Esophagus squamous epithelium (tissue), 5 donors: ENCODE results near the gene L2HGDH. TPM values are rescaled to one million over a fixed set of nuclear protein-coding genes. Genes with fewer than 3 reads are reported as not detected.

Experiments used
- DNase-seq: peaks from one replicate; lab custom pipeline; 2025; lab: John Stamatoyannopoulos, UW
- H3K27ac ChIP-seq, 4 donors: fragments of 200-600 bp; sonication (generic); one replicate each; pipeline ENCODE4 v1.5.1; 2016 to 2019; ENCODE audit warnings: mild to moderate bottlenecking in 1 of 4
- H3K27me3 ChIP-seq, 4 donors: fragments of 200-600 bp; sonication (generic); 1 replicate in 3 of 4; 2 replicates in 1 of 4; pipeline versions ENCODE4 v1.5.1 to v1.6.0; 2017 to 2021; ENCODE audit warnings: antibody characterized with exemption in 1 of 4
- H3K36me3 ChIP-seq, 3 donors: fragments of 200-600 bp; sonication (generic); one replicate each; pipeline ENCODE4 v1.5.1; 2016 to 2019
- H3K4me1 ChIP-seq, 3 donors: fragments of 200-600 bp; sonication (generic); one replicate each; pipeline ENCODE4 v1.5.1; 2017 to 2019
- H3K4me3 ChIP-seq, 4 donors: fragments of 200-600 bp; sonication (generic); 1 replicate in 3 of 4; 2 replicates in 1 of 4; pipeline ENCODE4 v1.5.1; 2016 to 2019; ENCODE audit warnings: mild to moderate bottlenecking in 2 of 4, moderate library complexity in 1 of 4
- H3K9me3 ChIP-seq, 3 donors: fragments of 200-600 bp; sonication (generic); one replicate each; pipeline ENCODE4 v1.5.1; 2016 to 2019
- CTCF ChIP-seq, 6 experiments: fragments of 450-650 bp in 4 of 6; fragments of 200-600 bp in 2 of 6; sonication (generic) in 2 of 6; IDR thresholded peaks; one replicate each; pipeline ENCODE4 v1.5.1; 2016 to 2019; ENCODE audit warnings: antibody characterized with exemption in 6 of 6, mild to moderate bottlenecking in 4 of 6, moderate library complexity in 4 of 6
- POLR2A ChIP-seq, 4 donors: fragments of 450-650 bp; IDR thresholded peaks; one replicate each; pipeline ENCODE4 v1.6.1; 2017; ENCODE audit warnings: antibody characterized with exemption in 4 of 4, mild to moderate bottlenecking in 4 of 4, moderate library complexity in 3 of 4
- WGBS, 2 donors: methylation state at CpG; one replicate each; pipeline ENCODE4 v1.1.5; 2018; 5-methylcytosine and 5-hydroxymethylcytosine counted together
- intact Hi-C: fragments of 100-400 bp; cut with DNase I; formaldehyde crosslinking; loops from one replicate; pipeline ENCODE4 v1.15.0; 2022
- total RNA-seq, 4 donors: library from RNA; depleted of rRNA; stranded (reverse); fragments of >200 nt; gene quantifications; one replicate each; pipeline ENCODE4 v1.1.0, GENCODE V29; 2016
- donor health status: DM: yes; HTN: yes; CAD: no.

The L2HGDH gene
- total RNA-seq, 4 donors from 2014 or later = 6.5 to 14.2 (median 9.3) TPM

GRCh38 chr14:50350975-50351374, 38.9 kb upstream of the L2HGDH start:
- no peak overlapping the region for H3K4me3 ChIP-seq
- TF ChIP-seq POLR2A (IDR thresholded peaks at IDR 0.05) = no peak
- no peak for TF ChIP-seq CTCF (IDR thresholded peaks at IDR 0.05)
- no peak for DNase-seq
- no peaks in the 10 kb centered on the region for H3K27me3 ChIP-seq
- H3K27ac ChIP-seq = no peak overlapping the region
- H3K9me3 ChIP-seq = no peaks in the 10 kb centered on the region
- intact Hi-C loops = no loop called here
- H3K4me1 ChIP-seq = peaks cover 6 to 21% (median 13%) of the 10 kb centered on the region in 3 donors
- no peaks in the 10 kb centered on the region for H3K36me3 ChIP-seq
- WGBS, 2 donors = 66 to 76% methylated on average over 2 of the region's 2 CpGs

- no peak for TF ChIP-seq CTCF (IDR thresholded peaks at IDR 0.05)
- no peak for TF ChIP-seq POLR2A (IDR thresholded peaks at IDR 0.05)
- Histone ChIP-seq H3K4me3 (no peak overlapping the region), H3K9me3 (no peaks in the 10 kb centered on the region), H3K36me3 (no peaks in the 10 kb centered on the region), H3K27ac (peak overlapping the region in 1 of 4 donors; percentile 37), H3K4me1 (peaks cover 6 to 39% (median 13%) of the 10 kb centered on the region in 3 donors), H3K27me3 (no peaks in the 10 kb centered on the region)
- DNase-seq = no peak
- intact Hi-C loops = no loop called here
Observed at GRCh38 chr14:50348933-50349332, 36.9 kb upstream of the L2HGDH start.

- 0 to 92% methylated on average over 1 of the region's 1 CpG for WGBS, 2 donors
Observed at GRCh38 chr14:50347521-50347920, 35.5 kb upstream of the L2HGDH start.

GRCh38 chr14:50345846-50346422, 33.9 kb upstream of the L2HGDH start:
- Histone ChIP-seq H3K27me3 (no peaks in the 10 kb centered on the region), H3K9me3 (no peaks in the 10 kb centered on the region), H3K36me3 (no peaks in the 10 kb centered on the region), H3K27ac (no peak overlapping the region), H3K4me3 (no peak overlapping the region), H3K4me1 (peaks cover 6 to 65% (median 23%) of the 10 kb centered on the region in 3 donors)
- intact Hi-C loops = no loop called here
- 58 to 80% methylated on average over 6 of the region's 6 CpGs for WGBS, 2 donors
- no peak for DNase-seq
- no peak for TF ChIP-seq CTCF (IDR thresholded peaks at IDR 0.05)
- TF ChIP-seq POLR2A (IDR thresholded peaks at IDR 0.05) = no peak

More at GRCh38 chr14:50347521-50347920, 35.5 kb upstream of the L2HGDH start:
- Histone ChIP-seq H3K9me3 (no peaks in the 10 kb centered on the region), H3K27me3 (no peaks in the 10 kb centered on the region), H3K4me3 (no peak overlapping the region), H3K27ac (peak overlapping the region in 2 of 4 donors; percentile 14 to 37), H3K36me3 (no peaks in the 10 kb centered on the region), H3K4me1 (peaks cover 6 to 53% (median 18%) of the 10 kb centered on the region in 3 donors)
- no peak for DNase-seq
- intact Hi-C loops = no loop called here
- TF ChIP-seq CTCF (IDR thresholded peaks at IDR 0.05) (no peak), POLR2A (IDR thresholded peaks at IDR 0.05) (no peak)

GRCh38 chr14:50344876-50345563, 33.0 kb upstream of the L2HGDH start:
- DNase-seq = no peak
- no peak overlapping the region for H3K4me3 ChIP-seq
- H3K36me3 ChIP-seq = peaks cover 0 to 3% (median 0%) of the 10 kb centered on the region in 3 donors
- WGBS, 2 donors = 44 to 53% methylated on average over 4 of the region's 4 CpGs
- H3K9me3 ChIP-seq = no peaks in the 10 kb centered on the region
- no peak for TF ChIP-seq POLR2A (IDR thresholded peaks at IDR 0.05)
- TF ChIP-seq CTCF (IDR thresholded peaks at IDR 0.05) = no peak
- H3K27me3 ChIP-seq = no peaks in the 10 kb centered on the region
- H3K4me1 ChIP-seq = peaks cover 6 to 65% (median 23%) of the 10 kb centered on the region in 3 donors
- H3K27ac ChIP-seq = peak overlapping the region in 2 of 4 donors; percentile 6 to 18
- intact Hi-C loops = no loop called here
